T-cell (primary cell): ENCODE measurements around the gene PPP4R3A. TPM values are rescaled to one million over a fixed set of nuclear protein-coding genes. Genes with fewer than 3 reads are reported as not detected.

ENCODE experiments used
- ATAC-seq, 4 experiments: fragments of 200-7000 bp in 3 of 4; fragments of 150-1000 bp in 1 of 4; cut with Tn5 transposase; replicated peaks in 1 of 4; 1 replicate in 3 of 4; 2 replicates in 1 of 4; pipeline ENCODE4 v1.10.0; 2021; ENCODE audit warnings: moderate library complexity in 3 of 4, mild to moderate bottlenecking in 2 of 4, moderate number of reproducible peaks in 1 of 4
- CTCF ChIA-PET, 2 donors: fragments of 300-600 bp; sonication (Branson Sonifier 250); formaldehyde crosslinking; loops; one replicate each; lab custom pipeline; 2022; ENCODE audit warnings: antibody characterized with exemption in 2 of 2; lab: Charles Lee
- POLR2A ChIA-PET, 2 donors: fragments of 300-600 bp; sonication (Branson Sonifier 250); formaldehyde crosslinking; loops; one replicate each; lab custom pipeline; 2022; ENCODE audit warnings: antibody characterized with exemption in 2 of 2; lab: Charles Lee
- DNase-seq, 35 experiments: peaks; one replicate each; pipeline versions ENCODE4 v3.0.0 to v3.0.0-alpha.2; 2013 to 2023
- H3K27ac ChIP-seq: one replicate; pipeline ENCODE4 v1.5.1; 2013; ENCODE audit warnings: low read length
- H3K27me3 ChIP-seq, 2 experiments: replicated peaks in 1 of 2; 1 replicate in 1 of 2; 2 replicates in 1 of 2; pipeline versions ENCODE4 v1.6.1 to v1.7.0; 2013; ENCODE audit warnings: low read length in 1 of 2, mixed read lengths in 1 of 2; ENCODE audit not compliant: control insufficient read depth in 2 of 2, insufficient read depth in 2 of 2; ENCODE audit errors: extremely low read depth in 1 of 2
- H3K36me3 ChIP-seq, 2 donors: 1 replicate in 1 of 2; 2 replicates in 1 of 2; pipeline versions ENCODE4 v1.6.1 to v1.7.0; 2013; ENCODE audit warnings: low read length in 1 of 2; ENCODE audit not compliant: control insufficient read depth in 2 of 2, insufficient read depth in 1 of 2; ENCODE audit errors: extremely low read depth in 1 of 2
- H3K4me1 ChIP-seq, 2 experiments: 1 replicate in 1 of 2; 2 replicates in 1 of 2; pipeline versions ENCODE4 v1.6.1 to v1.7.0; 2013; ENCODE audit warnings: low read length in 2 of 2, mixed read lengths in 1 of 2; ENCODE audit not compliant: insufficient read depth in 2 of 2, control insufficient read depth in 1 of 2; ENCODE audit errors: extremely low read depth in 1 of 2
- H3K4me3 ChIP-seq, 2 donors: 1 replicate in 1 of 2; 2 replicates in 1 of 2; pipeline versions ENCODE4 v1.5.1 to v1.7.0; 2013; ENCODE audit warnings: mild to moderate bottlenecking in 2 of 2, low read length in 1 of 2, moderate library complexity in 1 of 2; ENCODE audit not compliant: control insufficient read depth in 1 of 2; ENCODE audit errors: extremely low read depth in 1 of 2
- H3K9me3 ChIP-seq: 2 replicates; pipeline ENCODE4 v1.7.0; 2013
- H3K27ac Mint-ChIP-seq, 2 donors: one replicate each; pipeline ENCODE4 v1.8.0; 2020 to 2021; ENCODE audit warnings: mild to moderate bottlenecking in 2 of 2, mixed read lengths in 2 of 2
- H3K27me3 Mint-ChIP-seq, 2 donors: one replicate each; pipeline ENCODE4 v1.8.0; 2021 to 2022; ENCODE audit warnings: mixed read lengths in 2 of 2
- H3K36me3 Mint-ChIP-seq: one replicate; pipeline ENCODE4 v1.8.0; 2021; ENCODE audit warnings: mixed read lengths
- H3K4me1 Mint-ChIP-seq, 3 donors: one replicate each; pipeline ENCODE4 v1.8.0; 2020 to 2022; ENCODE audit warnings: mixed read lengths in 3 of 3, mild to moderate bottlenecking in 1 of 3
- H3K4me3 Mint-ChIP-seq, 3 donors: one replicate each; pipeline ENCODE4 v1.8.0; 2020 to 2022; ENCODE audit warnings: mild to moderate bottlenecking in 3 of 3, mixed read lengths in 3 of 3, moderate library complexity in 3 of 3
- H3K9me3 Mint-ChIP-seq, 3 donors: one replicate each; pipeline ENCODE4 v1.8.0; 2020 to 2022; ENCODE audit warnings: mixed read lengths in 3 of 3
- WGBS: methylation state at CpG from one replicate; pipeline ENCODE4 v1.1.5; 2013; ENCODE audit warnings: missing lambda C conversion rate; ENCODE audit not compliant: insufficient coverage; 5-methylcytosine and 5-hydroxymethylcytosine counted together
- total RNA-seq, 35 experiments: library from RNA in 6 of 35; stranded (reverse) in 6 of 35; fragments of 120-200 nt in 1 of 35; gene quantifications; one replicate each; pipeline versions ENCODE4 v1.2.1 to v1.2.4 and lab custom pipeline; 2013 to 2026

PPP4R3A gene
- total RNA-seq (100 to 1,000 TPM; 158 to 200 (median 169) TPM), total RNA-seq (lab: John Stamatoyannopoulos, UW) (201 to 522 (median 289) reads per million in 29 experiments)
- 166 TPM for total RNA-seq (2013)

DNA sequence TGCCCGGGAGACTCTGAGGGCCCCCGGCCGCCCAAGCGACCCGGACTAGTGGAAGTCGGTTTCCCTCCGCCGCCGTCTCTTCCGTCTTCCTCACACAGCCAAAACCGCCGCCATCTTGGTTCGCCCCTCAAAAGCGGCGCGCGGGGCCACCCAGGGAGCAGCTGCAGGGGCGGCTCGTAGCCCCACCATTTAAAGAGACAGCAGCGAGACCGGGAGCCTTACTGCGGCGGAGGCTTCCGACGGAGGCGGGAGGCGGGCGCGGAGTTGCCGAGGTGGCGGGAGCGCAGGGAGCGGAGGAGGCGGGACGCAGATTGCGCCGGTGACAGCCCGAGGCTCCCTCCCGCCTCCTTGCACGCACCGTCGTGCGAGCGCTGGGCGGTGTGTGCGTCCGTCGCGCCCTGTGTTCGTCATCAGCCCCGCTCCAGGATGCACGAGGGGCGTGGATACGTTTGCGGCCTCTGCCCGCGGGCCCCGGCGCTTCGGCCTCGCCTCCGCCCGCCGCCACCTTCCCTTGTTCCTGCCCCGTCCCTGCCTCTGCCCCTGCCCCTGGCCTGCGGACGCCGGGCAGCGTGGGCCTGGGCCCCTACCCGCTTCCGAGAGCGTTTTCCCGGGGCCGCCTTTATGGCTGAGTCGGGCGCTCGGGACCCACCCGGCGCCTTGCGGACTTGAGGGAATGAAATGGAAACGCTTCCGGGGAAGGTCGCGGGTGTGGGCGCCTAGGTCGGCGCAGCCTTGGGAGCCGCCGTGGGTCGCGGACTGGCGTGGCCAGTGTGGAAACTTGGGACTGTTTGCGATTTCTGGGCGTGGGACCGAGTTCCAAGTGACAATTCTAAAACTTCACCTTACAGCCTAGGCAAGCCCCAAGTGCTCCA, at the start of gene PPP4R3A:
PPP4R3A (minus strand) TSS at position 140 of the 872 bp plus-strand sequence. CDS start 663 bp downstream, outside the sequence.
- Histone ChIP-seq H3K4me3 (peak within 1 kb of the TSS; percentile 80 to 85), H3K36me3 (peaks cover 2 to 6% of the 10 kb centered on the region in 2 donors), H3K27ac (peak within 1 kb of the TSS; percentile 99), H3K4me1 (peaks cover 17 to 30% of the 10 kb centered on the region in 2 experiments), H3K27me3 (no peaks in the 10 kb centered on the region), H3K9me3 (no peaks in the 10 kb centered on the region)
- WGBS = under 1% methylated on average over 95 of the region's 95 CpGs
- peak within 1 kb of the TSS; percentile 99 to 100 for H3K27ac Mint-ChIP-seq
- H3K27me3 Mint-ChIP-seq = no peaks in the 10 kb centered on the region
- CTCF ChIA-PET = interaction anchor here in 1 of 2 donors (0.5 kb wide), 1 partner anchor 367 kb away, joined by 4 read pairs; no protein-coding TSS in a partner anchor
- ATAC-seq (peak; percentile 85 to 89 (median 86)), DNase-seq (peak; percentile 87 to 98 (median 92))
- H3K9me3 Mint-ChIP-seq = no peaks in the 10 kb centered on the region
- POLR2A ChIA-PET = interaction anchor here in 1 of 2 donors (0.6 kb wide), 1 partner anchor 357 kb away, joined by 3 read pairs; no protein-coding TSS in a partner anchor
- peaks cover 24% of the 10 kb centered on the region for H3K36me3 Mint-ChIP-seq
- H3K4me1 Mint-ChIP-seq = peaks cover 31 to 33% (median 32%) of the 10 kb centered on the region in 3 donors
- H3K4me3 Mint-ChIP-seq = peak within 1 kb of the TSS; percentile 97 to 100 (median 100)

DNA sequence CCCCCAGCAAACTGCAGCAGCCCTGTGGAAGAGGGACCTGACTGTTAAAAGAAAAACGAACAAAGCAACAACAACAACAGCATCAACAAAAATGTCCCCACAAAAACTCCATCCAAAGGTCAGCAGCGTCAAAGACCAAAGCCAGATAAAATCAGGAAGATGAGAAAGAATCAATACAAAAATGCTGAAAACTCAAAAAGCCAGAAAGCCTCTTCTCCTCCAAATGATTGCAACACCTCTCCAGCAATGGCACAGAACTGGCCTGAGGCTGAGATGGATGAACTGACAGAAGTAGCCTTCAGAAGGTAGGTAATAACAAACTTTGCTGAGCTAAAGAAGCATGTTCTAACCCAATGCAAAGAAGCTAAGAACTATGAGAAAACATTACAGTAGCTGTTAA, 45.4 kb upstream of the PPP4R3A start:
- ATAC-seq = no peak
- no CpG with 5 or more reads among the region's 2 CpGs for WGBS
- POLR2A ChIA-PET = no interaction called here
- no peaks in the 10 kb centered on the region for H3K4me1 ChIP-seq
- H3K4me3 Mint-ChIP-seq = no peak overlapping the region
- no peaks in the 10 kb centered on the region for H3K9me3 ChIP-seq
- peaks cover 0 to 7% of the 10 kb centered on the region in 2 experiments for H3K27me3 ChIP-seq
- no peaks in the 10 kb centered on the region for H3K4me1 Mint-ChIP-seq
- peaks cover 4 to 5% of the 10 kb centered on the region in 2 donors for H3K27me3 Mint-ChIP-seq
- peaks cover 6 to 9% (median 7%) of the 10 kb centered on the region in 3 donors for H3K9me3 Mint-ChIP-seq
- H3K4me3 ChIP-seq = no peak overlapping the region
- H3K27ac Mint-ChIP-seq = no peak overlapping the region
- no peak for DNase-seq
- H3K36me3 Mint-ChIP-seq = peaks cover 6% of the 10 kb centered on the region
- H3K36me3 ChIP-seq = no peaks in the 10 kb centered on the region
- CTCF ChIA-PET = no interaction called here
- H3K27ac ChIP-seq = no peak overlapping the region

DNA sequence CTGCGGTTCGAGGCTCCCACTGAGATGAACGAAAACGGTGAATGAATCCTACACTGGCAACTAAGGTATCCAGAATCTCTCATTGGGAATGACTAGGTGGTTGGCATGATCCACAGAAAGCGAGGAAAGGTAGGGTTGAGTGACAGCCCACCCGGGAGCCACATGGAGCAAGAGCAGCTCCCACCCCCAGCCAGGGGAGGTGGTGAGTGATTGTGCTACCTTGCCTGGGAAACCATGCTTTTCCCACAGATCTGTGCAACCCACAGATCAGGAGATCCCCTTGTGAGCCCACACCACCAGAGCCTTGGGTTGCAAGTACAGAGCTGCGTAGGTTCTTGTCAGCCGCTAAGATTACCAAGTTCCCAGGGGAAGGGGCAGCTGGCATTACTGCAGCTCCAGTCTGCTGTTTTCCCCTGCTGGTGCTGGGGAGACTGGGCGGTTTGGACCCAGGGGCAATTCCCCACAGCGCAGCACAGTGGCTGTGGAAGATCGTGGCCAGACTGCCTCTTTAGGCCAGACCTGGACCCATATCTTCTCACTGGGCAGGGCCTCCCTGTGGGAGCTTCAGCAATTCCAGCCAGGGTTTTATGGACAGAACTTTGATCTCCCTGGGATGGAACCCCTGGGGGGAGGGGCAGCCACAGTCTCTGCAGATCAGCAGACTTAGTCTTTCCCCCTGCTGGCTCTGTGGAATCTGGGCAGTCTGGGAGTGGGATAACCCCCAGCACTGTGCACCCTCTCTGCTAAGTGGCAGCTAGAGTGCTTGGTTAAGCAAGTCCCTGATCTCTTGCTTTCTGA, 44.6 kb upstream of the PPP4R3A start:
- Mint-ChIP-seq H3K9me3 (peaks cover 6 to 9% (median 7%) of the 10 kb centered on the region in 3 donors), H3K4me3 (no peak overlapping the region), H3K27ac (no peak overlapping the region), H3K36me3 (peaks cover 6% of the 10 kb centered on the region), H3K4me1 (no peaks in the 10 kb centered on the region), H3K27me3 (peaks cover 4 to 5% of the 10 kb centered on the region in 2 donors)
- no peak for ATAC-seq
- DNase-seq = no peak
- ChIA-PET CTCF (no interaction called here), POLR2A (no interaction called here)
- Histone ChIP-seq H3K4me3 (no peak overlapping the region), H3K27ac (no peak overlapping the region), H3K4me1 (no peaks in the 10 kb centered on the region), H3K9me3 (no peaks in the 10 kb centered on the region), H3K36me3 (no peaks in the 10 kb centered on the region), H3K27me3 (peaks cover 0 to 7% of the 10 kb centered on the region in 2 experiments)
- 95% methylated on average over 7 of the region's 11 CpGs for WGBS

DNA sequence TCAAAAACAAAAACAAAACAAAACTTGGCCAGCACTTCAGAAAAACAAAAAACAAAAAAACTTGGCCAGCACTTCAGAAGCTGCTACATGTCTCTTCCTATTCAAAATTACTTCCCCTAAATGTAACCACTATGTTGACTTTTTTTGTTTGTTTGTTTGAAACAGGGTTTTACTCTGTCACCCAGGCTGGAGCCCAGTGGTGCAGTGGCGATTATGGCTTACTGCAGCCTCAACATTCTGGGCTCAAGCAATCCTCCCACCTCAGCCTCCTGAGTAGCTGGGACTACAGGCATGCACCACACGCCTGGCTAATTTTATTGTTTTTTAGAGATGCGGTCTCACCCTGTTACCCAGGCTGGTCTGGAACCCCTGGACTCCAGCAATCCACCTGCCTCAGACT, 38.0 kb upstream of the PPP4R3A start:
- Mint-ChIP-seq H3K4me3 (no peak overlapping the region), H3K27ac (no peak overlapping the region), H3K36me3 (no peaks in the 10 kb centered on the region), H3K4me1 (no peaks in the 10 kb centered on the region), H3K9me3 (peaks cover 0 to 2% (median 0%) of the 10 kb centered on the region in 3 donors), H3K27me3 (peaks cover 5 to 8% of the 10 kb centered on the region in 2 donors)
- ChIA-PET CTCF (no interaction called here), POLR2A (interaction anchor here in 1 of 2 donors (0.9 kb wide), 1 partner anchor 127 kb away, joined by 3 read pairs; no protein-coding TSS in a partner anchor)
- no peaks in the 10 kb centered on the region for H3K36me3 ChIP-seq
- H3K27ac ChIP-seq = no peak overlapping the region
- H3K9me3 ChIP-seq = no peaks in the 10 kb centered on the region
- H3K4me1 ChIP-seq = no peaks in the 10 kb centered on the region
- 100% methylated on average over 2 of the region's 3 CpGs for WGBS
- ATAC-seq = no peak
- peaks cover 0 to 7% of the 10 kb centered on the region in 2 experiments for H3K27me3 ChIP-seq
- no peak for DNase-seq
- H3K4me3 ChIP-seq = no peak overlapping the region

DNA sequence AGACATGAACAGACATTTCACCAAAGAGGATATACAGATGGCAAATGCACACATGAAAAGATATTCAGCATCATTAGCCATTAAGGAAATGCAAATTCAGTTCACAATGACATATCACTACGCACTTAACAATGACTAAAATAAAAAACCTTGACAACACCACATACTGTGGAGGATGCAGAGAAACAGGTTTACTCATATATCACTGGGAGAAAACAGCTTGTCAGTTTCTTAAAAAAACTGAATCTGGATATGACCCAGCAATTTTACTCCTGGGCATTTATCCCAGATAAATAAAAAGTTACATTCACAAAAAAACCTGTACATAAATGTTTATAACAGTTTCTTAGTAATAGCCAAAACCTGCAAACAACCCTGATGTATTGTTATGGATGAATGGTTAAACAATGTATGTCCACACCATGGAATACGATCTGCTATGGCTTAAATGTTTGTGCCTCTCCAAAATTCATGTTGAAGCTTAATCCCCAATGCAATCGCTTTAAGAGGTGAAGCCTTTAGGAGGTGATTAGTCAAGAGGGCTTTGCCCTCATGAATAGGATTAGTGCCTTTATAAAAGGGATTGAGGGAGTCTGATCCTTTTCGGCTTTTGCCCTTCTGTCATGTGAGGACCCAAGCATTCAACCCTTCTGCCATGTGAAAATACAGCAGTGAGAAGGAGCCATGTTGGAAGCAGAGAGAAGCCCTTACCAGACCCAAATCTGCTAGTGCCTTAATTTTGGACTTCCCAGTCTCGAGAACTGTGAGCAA, 36.0 kb upstream of the PPP4R3A start:
- 90% methylated on average over 2 of the region's 5 CpGs for WGBS

More for the DNA sequence above, 36.0 kb upstream of the PPP4R3A start:
- Histone ChIP-seq H3K27me3 (peaks cover 0 to 7% of the 10 kb centered on the region in 2 experiments), H3K36me3 (no peaks in the 10 kb centered on the region), H3K27ac (no peak overlapping the region), H3K4me1 (no peaks in the 10 kb centered on the region), H3K4me3 (no peak overlapping the region), H3K9me3 (peaks cover 6% of the 10 kb centered on the region)
- peaks cover 4% of the 10 kb centered on the region for H3K36me3 Mint-ChIP-seq
- no peaks in the 10 kb centered on the region for H3K4me1 Mint-ChIP-seq
- H3K4me3 Mint-ChIP-seq = no peak overlapping the region
- peaks cover 5 to 8% of the 10 kb centered on the region in 2 donors for H3K27me3 Mint-ChIP-seq
- POLR2A ChIA-PET = no interaction called here
- CTCF ChIA-PET = no interaction called here
- no peak overlapping the region for H3K27ac Mint-ChIP-seq
- ATAC-seq = no peak
- peaks cover 8 to 15% (median 15%) of the 10 kb centered on the region in 3 donors for H3K9me3 Mint-ChIP-seq
- DNase-seq = no peak
